NT2/D1 (cell line): ENCODE data around the gene PTPRN2.

Source experiments
- SUZ12 ChIP-seq: IDR thresholded peaks from 2 replicates; pipeline ENCODE4 v1.6.1; 2011; ENCODE audit not compliant: insufficient read length, insufficient read depth; ENCODE audit errors: extremely low read depth
- YY1 ChIP-seq: IDR thresholded peaks from 2 replicates; pipeline ENCODE4 v1.6.1; 2011; ENCODE audit not compliant: insufficient read length, insufficient read depth
- ZNF274 ChIP-seq: IDR thresholded peaks from 2 replicates; pipeline ENCODE4 v1.6.1; 2011; ENCODE audit warnings: mild to moderate bottlenecking, low read depth, low read length

GRCh38 chr7:157760004-157760730, 827.5 kb downstream of the PTPRN2 start:
- TF ChIP-seq YY1 (no peak), SUZ12 (no peak), ZNF274 (no peak)
